K562 (cell line): ENCODE data around the gene DDOST. TPM values are rescaled to one million over a fixed set of nuclear protein-coding genes. Genes with fewer than 3 reads are reported as not detected.
A peak's percentile ranks its signal among the peaks of the same experiment; 100 is the strongest.

ENCODE experiments used
- ATAC-seq: fragments of 200-7000 bp; cut with Tn5 transposase; 3 replicates; pipeline ENCODE4 v1.9.1; 2020; ENCODE audit warnings: moderate library complexity
- BruUV-seq: library from RNA; stranded (reverse); fragments of 400-500 nt; replicated peaks from 2 replicates; lab custom pipeline; 2021; lab: Mats Ljungman, UMichigan
- CTCF ChIA-PET: fragments of 300-600 bp; formaldehyde crosslinking; extraction: SDS; loops from one replicate; lab custom pipeline; 2021; ENCODE audit warnings: low intra/inter-chr PET ratio; lab: Yijun Ruan, JAX
- POLR2A ChIA-PET: fragments of 300-600, 350-650 bp; sonication (Branson Sonifier 250); formaldehyde crosslinking; extraction: SDS; loops from one replicate; lab custom pipeline; 2021; ENCODE audit warnings: antibody characterized with exemption, inconsistent platforms; lab: Yijun Ruan, JAX
- DNase-seq, 4 experiments: peaks; one replicate each; pipeline versions ENCODE4 v3.0.0 to v3.0.0-alpha.2; 2011 to 2018; ENCODE audit warnings: low spot score in 3 of 4, mixed read lengths in 3 of 4; ENCODE audit errors: extremely low read depth in 1 of 4
- FAIRE-seq: peaks from 2 replicates; lab custom pipeline; 2011; peaks lifted over from hg19 to GRCh38; lab: Jason Lieb, UNC
- H2AFZ ChIP-seq: 2 replicates; pipeline ENCODE4 v1.6.0; 2011; ENCODE audit warnings: low read depth, low read length, control low read depth, inconsistent platforms
- H3K27ac ChIP-seq: fragments of 200-600 bp; 3 replicates; pipeline ENCODE4 v1.8.0; 2011; ENCODE audit warnings: low read depth, mild to moderate bottlenecking, control low read depth, inconsistent platforms, low read length, moderate library complexity, mixed read lengths; ENCODE audit errors: extremely low read depth
- H3K27me3 ChIP-seq, 2 experiments: fragments of 300-600 bp in 1 of 2; 2 replicates in 1 of 2; 3 replicates in 1 of 2; pipeline versions ENCODE4 v1.6.0 to v1.8.0; 2011; ENCODE audit warnings: inconsistent platforms in 2 of 2, low read length in 2 of 2, mild to moderate bottlenecking in 1 of 2, mixed read lengths in 1 of 2, moderate library complexity in 1 of 2; ENCODE audit not compliant: control insufficient read depth in 2 of 2, insufficient read depth in 2 of 2
- H3K36me3 ChIP-seq: fragments of 300-600 bp; 3 replicates; pipeline ENCODE4 v1.8.0; 2011; ENCODE audit warnings: mild to moderate bottlenecking, low read length, inconsistent platforms; ENCODE audit not compliant: control insufficient read depth, insufficient read depth
- H3K4me1 ChIP-seq, 2 experiments: fragments of 200-600 bp in 1 of 2; replicated peaks in 1 of 2; 2 replicates in 1 of 2; 3 replicates in 1 of 2; pipeline versions ENCODE4 v1.5.1 to v1.8.0; 2011; ENCODE audit warnings: inconsistent platforms in 2 of 2, low read length in 2 of 2, mild to moderate bottlenecking in 1 of 2, mixed read lengths in 1 of 2, moderate library complexity in 1 of 2; ENCODE audit not compliant: control insufficient read depth in 2 of 2, insufficient read depth in 2 of 2
- H3K4me2 ChIP-seq: 2 replicates; pipeline ENCODE4 v1.6.1; 2011; ENCODE audit warnings: low read length, control low read depth, inconsistent platforms, mixed read lengths; ENCODE audit not compliant: insufficient read depth
- H3K4me3 ChIP-seq: fragments of 200-600 bp; sonication (generic), shearing (Covaris generic); 2 replicates; pipeline ENCODE4 v1.5.1; 2016; ENCODE audit warnings: control low read depth, inconsistent platforms
- H3K79me2 ChIP-seq: fragments of 200-600 bp; 3 replicates; pipeline ENCODE4 v1.8.0; 2011; ENCODE audit warnings: low read length, inconsistent platforms; ENCODE audit not compliant: control insufficient read depth, insufficient read depth
- H3K9ac ChIP-seq, 2 experiments: 2 replicates each; pipeline versions ENCODE4 v1.6.0 to v1.6.1; 2011; ENCODE audit warnings: low read depth in 2 of 2, low read length in 2 of 2, control low read depth in 1 of 2, inconsistent platforms in 1 of 2, mild to moderate bottlenecking in 1 of 2, mixed read lengths in 1 of 2; ENCODE audit not compliant: insufficient read depth in 1 of 2
- H3K9me1 ChIP-seq: one replicate; pipeline ENCODE4 v1.6.0; 2011; ENCODE audit warnings: inconsistent platforms, mild to moderate bottlenecking, low read length, moderate library complexity; ENCODE audit not compliant: control insufficient read depth, insufficient read depth
- H3K9me3 ChIP-seq: replicated peaks from 2 replicates; pipeline ENCODE4 v1.5.1; 2011; ENCODE audit warnings: low read depth, low read length, inconsistent platforms; ENCODE audit not compliant: control insufficient read depth, insufficient read depth
- H4K20me1 ChIP-seq: replicated peaks from 2 replicates; pipeline ENCODE4 v1.6.1; 2011; ENCODE audit warnings: low read length, inconsistent platforms, mixed read lengths; ENCODE audit not compliant: control insufficient read depth, insufficient read depth
- ARID1B ChIP-seq: fragments of 450-650 bp; IDR thresholded peaks from 2 replicates; pipeline ENCODE4 v1.6.1; 2016; ENCODE audit warnings: antibody characterized with exemption, mild to moderate bottlenecking, inconsistent platforms
- ETS2 ChIP-seq: IDR thresholded peaks from 2 replicates; pipeline ENCODE4 v1.6.1; 2016; ENCODE audit warnings: borderline replicate concordance, missing genetic modification characterization, mild to moderate bottlenecking, moderate library complexity, missing compliant biosample characterization; ENCODE audit not compliant: poor library complexity, severe bottlenecking
- FOSL1 ChIP-seq: fragments of 200-800 bp; sonication (Bioruptor generic); conservative IDR thresholded peaks from 2 replicates; pipeline ENCODE4 v1.6.1; 2016; ENCODE audit warnings: missing genetic modification characterization, missing compliant biosample characterization
- HDAC6 ChIP-seq: IDR thresholded peaks from 2 replicates; pipeline ENCODE4 v1.6.1; 2012; ENCODE audit warnings: low read depth, mild to moderate bottlenecking, control low read depth, inconsistent platforms, low read length, moderate library complexity
- KLF6 ChIP-seq: fragments of 250-450 bp; sonication (Bioruptor Pico); IDR thresholded peaks from 2 replicates; pipeline ENCODE4 v1.4.0; 2020; ENCODE audit warnings: mild to moderate bottlenecking, moderate library complexity, borderline replicate concordance
- MYBL2 ChIP-seq, 2 experiments: fragments of 450-650 bp in 1 of 2; sonication (generic) in 1 of 2; formaldehyde crosslinking in 1 of 2; IDR thresholded peaks; 2 replicates each; pipeline versions ENCODE4 v1.6.1 to v1.8.1; 2017 to 2022; ENCODE audit warnings: borderline replicate concordance in 1 of 2, inconsistent platforms in 1 of 2, low read depth in 1 of 2, mild to moderate bottlenecking in 1 of 2, missing genetic modification reagents in 1 of 2, moderate library complexity in 1 of 2
- NCOR1 ChIP-seq: fragments of 450-650 bp; IDR thresholded peaks from 2 replicates; pipeline ENCODE4 v1.6.1; 2016; ENCODE audit warnings: mild to moderate bottlenecking, moderate library complexity
- NFIC ChIP-seq: fragments of 450-650 bp; IDR thresholded peaks from 2 replicates; pipeline ENCODE4 v1.6.1; 2017; ENCODE audit warnings: mild to moderate bottlenecking, inconsistent platforms
- NR2C1 ChIP-seq, 2 experiments: fragments of 450-650 bp; IDR thresholded peaks; 2 replicates each; pipeline ENCODE4 v1.6.1; 2017; ENCODE audit warnings: mild to moderate bottlenecking in 2 of 2, antibody characterized with exemption in 1 of 2, inconsistent platforms in 1 of 2, missing compliant biosample characterization in 1 of 2, missing genetic modification characterization in 1 of 2
- PHF20 ChIP-seq: fragments of 450-650 bp; IDR thresholded peaks from 2 replicates; pipeline ENCODE4 v1.6.1; 2018; ENCODE audit not compliant: partially characterized antibody
- SMARCC2 ChIP-seq: fragments of 450-650 bp; IDR thresholded peaks from 2 replicates; pipeline ENCODE4 v1.6.1; 2017; ENCODE audit warnings: antibody characterized with exemption, moderate library complexity, mild to moderate bottlenecking, low read depth
- THAP7 ChIP-seq: fragments of 250-450 bp; sonication (Bioruptor Pico); IDR thresholded peaks from 2 replicates; pipeline ENCODE4 v1.5.0; 2021
- ZNF174 ChIP-seq: fragments of 250-450 bp; sonication (Bioruptor Pico); IDR thresholded peaks from 2 replicates; pipeline ENCODE4 v1.4.0; 2020; ENCODE audit warnings: mild to moderate bottlenecking
- ZNF184 ChIP-seq: sonication (generic); formaldehyde crosslinking; IDR thresholded peaks from 2 replicates; pipeline ENCODE4 v1.5.0; 2020; ENCODE audit warnings: missing genetic modification reagents
- WGBS: fragments of 100-300 bp; shearing (Covaris generic); methylation state at CpG from one replicate; pipeline ENCODE4 v1.1.6; 2016; ENCODE audit warnings: low coverage, mixed read lengths; ENCODE audit not compliant: insufficient coverage; ENCODE audit errors: missing lambda C conversion rate; 5-methylcytosine and 5-hydroxymethylcytosine counted together
- in situ Hi-C: fragments of 300-500 bp; cut with MboI; formaldehyde crosslinking; loops from 4 replicates; pipeline ENCODE4 v1.15.0; 2018; ENCODE audit warnings: inconsistent platforms, mixed read lengths
- intact Hi-C: fragments of 100-400 bp; cut with micrococcal nuclease; formaldehyde crosslinking; loops from 2 replicates; pipeline ENCODE4 v1.14.2; 2022
- polyA plus RNA-seq, 8 experiments: library from polyadenylated mRNA; depleted of rRNA in 4 of 8; stranded (reverse) in 5 of 8; unstranded in 3 of 8; fragments of >200 nt; fragmentation: Nextera tagmentation in 2 of 8; fragmentation: Illumina TruSeq in 1 of 8; extraction: Ambion mirVana in 2 of 8; extraction: Trizol in 1 of 8; gene quantifications; 2 replicates each; pipeline versions ENCODE4 v1.2.1 to v1.2.3, GENCODE V29; 2011 to 2014; ENCODE audit warnings: inconsistent platforms in 1 of 8, missing spikeins in 1 of 8
- total RNA-seq, 7 experiments: library from RNA; depleted of rRNA in 6 of 7; stranded (reverse); fragments of >200 nt in 6 of 7; fragmentation: Illumina TruSeq in 2 of 7; extraction: Trizol in 2 of 7; gene quantifications; 2 replicates each; pipeline versions ENCODE4 v1.2.1 to v1.2.3, GENCODE V29; 2011 to 2021; ENCODE audit warnings: low replicate concordance in 1 of 7

The DDOST gene
- total and polyA plus RNA-seq, 9 of the 15 experiments (the other 6 are each of a cell fraction or from before 2014, with no cell fraction given): 173 to 306 (median 222) TPM

DNA sequence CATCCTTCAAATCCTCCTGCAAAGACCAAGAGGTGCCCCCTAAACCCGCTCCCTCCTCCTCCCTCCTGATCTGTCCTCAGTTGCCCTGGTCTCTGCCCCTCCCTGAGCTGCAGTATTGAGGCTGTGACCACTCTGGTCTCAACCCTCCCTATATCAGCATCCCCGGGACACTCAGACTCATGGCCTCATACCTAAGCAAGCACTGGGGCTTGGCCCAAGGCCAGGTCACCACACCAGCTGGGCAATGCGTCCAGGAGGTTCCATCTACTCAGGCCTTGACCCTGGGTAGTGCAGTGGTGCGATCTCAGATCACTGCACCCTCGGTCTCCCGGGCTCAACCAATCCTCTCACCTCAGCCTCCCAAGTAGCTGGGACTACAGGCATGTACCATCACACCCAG, 46.9 kb upstream of the DDOST start:
- Histone ChIP-seq H3K9me1 (peaks cover 2% of the 10 kb centered on the region), H3K27ac (no peak overlapping the region), H2AFZ (no peak overlapping the region), H4K20me1 (peaks cover 5% of the 10 kb centered on the region), H3K4me3 (no peak overlapping the region), H3K9ac (peak overlapping the region in 1 of 2 experiments; percentile 16; a peak in 1 of 4 replicates), H3K79me2 (no peaks in the 10 kb centered on the region), H3K27me3 (peaks cover 9 to 50% of the 10 kb centered on the region in 2 experiments; a peak in 4 of 5 replicates), H3K9me3 (no peaks in the 10 kb centered on the region; the same call in 1 of the 2 replicates), H3K4me2 (no peak overlapping the region), H3K4me1 (peaks cover 5 to 33% of the 10 kb centered on the region in 2 experiments; a peak in 3 of 5 replicates), H3K36me3 (no peaks in the 10 kb centered on the region)
- TF ChIP-seq NFIC: peak; percentile 86
- no peak for TF ChIP-seq KLF6 (CRISPR knock-in tag)
- ATAC-seq: no peak
- in situ Hi-C loops (loop anchor here (10.0 kb wide), 1 partner anchor 657 kb away; no protein-coding TSS in a partner anchor), intact Hi-C loops (no loop called here)
- CTCF ChIA-PET: interaction anchor here (1.0 kb wide), 1 partner anchor 12 kb away, joined by 5 read pairs; no protein-coding TSS in a partner anchor
- 10% methylated on average over 6 of the region's 6 CpGs for WGBS
- FAIRE-seq: no peak
- no peak for DNase-seq
- no TSS peak for BruUV-seq
- POLR2A ChIA-PET: no interaction called here

- Histone ChIP-seq H3K27ac (no peak overlapping the region), H3K9ac (no peak overlapping the region), H3K9me1 (peaks cover 2% of the 10 kb centered on the region), H4K20me1 (peaks cover 5% of the 10 kb centered on the region), H3K79me2 (no peaks in the 10 kb centered on the region), H3K9me3 (no peaks in the 10 kb centered on the region; the same call in 1 of the 2 replicates), H3K4me3 (no peak overlapping the region), H3K4me2 (no peak overlapping the region), H3K36me3 (no peaks in the 10 kb centered on the region), H2AFZ (no peak overlapping the region), H3K4me1 (peaks cover 5 to 30% of the 10 kb centered on the region in 2 experiments; a peak in 3 of 5 replicates), H3K27me3 (peaks cover 9 to 47% of the 10 kb centered on the region in 2 experiments; a peak in 4 of 5 replicates)
- POLR2A ChIA-PET: interaction anchor here (0.6 to 1.4 kb wide), 6 partner anchors 9 to 637 kb away, joined by 3 read pairs; no protein-coding TSS in a partner anchor
- 6% methylated on average over 5 of the region's 5 CpGs for WGBS
- intact Hi-C loops: no loop called here
- CTCF ChIA-PET: interaction anchor here (0.7 to 1.0 kb wide), 2 partner anchors 10 to 22 kb away, joined by 3 to 5 read pairs; no protein-coding TSS in a partner anchor
- FAIRE-seq (peak; percentile 19), ATAC-seq (no peak), DNase-seq (no peak)
- in situ Hi-C loops: loop anchor here (10.0 kb wide), 1 partner anchor 658 kb away; no protein-coding TSS in a partner anchor
- no TSS peak for BruUV-seq
- TF ChIP-seq SMARCC2 (no peak), FOSL1 (tag) (no peak), THAP7 (no peak), HDAC6 (no peak), MYBL2 (IDR thresholded peaks at IDR 0.05; ENCODE audit: low read depth) (no peak), MYBL2 (CRISPR knock-in tag; IDR thresholded peaks at IDR 0.05; ENCODE audit: borderline replicate concordance) (no peak), ARID1B (no peak), NR2C1 (IDR thresholded peaks at IDR 0.05) (no peak), NR2C1 (tag; IDR thresholded peaks at IDR 0.05) (no peak), PHF20 (no peak), ETS2 (tag) (no peak), NCOR1 (no peak), ZNF184 (CRISPR knock-in tag) (no peak), ZNF174 (CRISPR knock-in tag) (no peak)
These were observed 45.7 kb upstream of the DDOST start for GRCh38 chr1:20706841-20707240.
